Prostate gland (tissue), 2 donors: ENCODE results near the gene MTMR11.
"Not testable (repeated sequence)": the region's sequence is repeated elsewhere in the genome, so short reads cannot be mapped to it uniquely, and the experiment has no call there.

Source experiments
- CTCF ChIP-seq, 4 experiments: fragments of 200-600 bp in 2 of 4; fragments of 450-650 bp in 2 of 4; sonication (generic) in 2 of 4; IDR thresholded peaks; 1 replicate in 3 of 4; 2 replicates in 1 of 4; pipeline ENCODE4 v1.5.1; 2016 to 2019; ENCODE audit warnings: antibody characterized with exemption in 4 of 4, mild to moderate bottlenecking in 2 of 4, moderate library complexity in 2 of 4
- POLR2A ChIP-seq: fragments of 450-650 bp; IDR thresholded peaks from one replicate; pipeline ENCODE4 v1.6.1; 2016; ENCODE audit warnings: antibody characterized with exemption, mild to moderate bottlenecking

GRCh38 chr1:149938668-149939003 is 2.0 kb upstream of the MTMR11 start:
- TF ChIP-seq CTCF (IDR thresholded peaks at IDR 0.05); POLR2A: not testable (repeated sequence)
